ENCODE measurements around the gene WDR31.
"Not testable (repeated sequence)": the region's sequence is repeated elsewhere in the genome, so short reads cannot be mapped to it uniquely, and the experiment has no call there.

The WDR31 gene

DNA sequence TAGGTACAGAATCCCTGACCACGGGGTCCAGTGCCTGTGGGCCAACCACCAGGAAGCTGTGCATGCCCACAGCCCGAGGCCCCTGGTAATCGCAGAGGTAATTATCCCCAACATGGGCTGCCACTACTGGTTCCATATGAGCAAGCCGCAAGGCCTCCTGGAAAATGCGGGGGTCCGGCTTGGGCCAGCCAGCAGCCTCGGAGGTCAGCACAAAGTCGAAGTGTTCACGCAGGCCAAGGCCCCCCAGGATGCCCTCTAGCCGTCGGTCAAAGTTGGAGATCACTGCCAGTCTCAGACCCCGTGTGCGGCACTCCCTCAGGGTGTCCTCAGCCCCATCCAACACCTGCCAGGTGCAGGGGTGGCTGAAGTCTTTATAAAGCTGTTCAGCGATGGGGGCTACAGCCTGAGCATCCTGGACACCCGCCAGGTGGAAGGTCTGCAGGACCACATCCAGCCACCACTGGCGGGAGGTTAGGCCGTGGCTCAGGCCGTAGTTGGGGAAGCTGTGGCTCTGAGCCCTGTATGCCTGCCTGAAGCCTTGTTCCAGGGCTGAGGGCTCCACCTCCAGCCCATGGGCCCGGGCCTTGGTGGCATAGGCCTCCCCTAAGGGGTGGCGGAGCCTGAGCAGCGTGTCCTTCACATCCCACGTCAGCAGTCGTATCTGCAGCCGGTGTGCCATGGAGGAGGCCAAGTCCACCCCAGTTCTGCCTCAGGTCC lies 33.8 kb upstream of the WDR31 start:
- H3K27ac Mint-ChIP-seq = no peak overlapping the region
- H3K4me1 Mint-ChIP-seq (ENCODE audit: low read depth) = peaks cover 13% of the 10 kb centered on the region
- H3K4me3 Mint-ChIP-seq = no peak overlapping the region
- H3K9me3 Mint-ChIP-seq = no peaks in the 10 kb centered on the region
- H3K36me3 Mint-ChIP-seq (ENCODE audit: low read depth) = peaks cover 8% of the 10 kb centered on the region
- H3K27me3 Mint-ChIP-seq (ENCODE audit: low read depth) = no peaks in the 10 kb centered on the region

DNA sequence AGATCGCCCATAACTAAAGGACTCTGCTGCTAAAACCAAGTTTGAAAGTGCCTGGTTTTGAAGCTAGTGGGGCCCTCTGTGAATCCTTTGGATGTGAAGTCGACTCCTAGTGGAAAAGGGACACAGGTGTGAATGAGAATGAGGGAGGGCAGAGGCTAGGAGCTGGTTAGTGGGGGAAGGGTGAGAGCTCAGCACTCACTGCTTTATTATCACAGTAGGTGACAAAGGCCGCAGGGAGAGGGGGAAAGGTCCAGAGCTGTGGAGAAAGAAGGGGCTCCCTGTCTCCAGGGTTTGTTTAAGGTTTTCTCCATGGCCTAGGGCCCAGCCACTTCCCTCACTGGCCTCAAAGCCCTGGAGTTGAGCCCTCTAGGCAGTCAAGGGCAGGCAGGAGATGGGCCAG lies 33.2 kb upstream of the WDR31 start:
- Mint-ChIP-seq H3K27ac (no peak overlapping the region), H3K4me1 (ENCODE audit: low read depth) (peaks cover 13% of the 10 kb centered on the region), H3K4me3 (no peak overlapping the region), H3K36me3 (ENCODE audit: low read depth) (peaks cover 12% of the 10 kb centered on the region), H3K9me3 (no peaks in the 10 kb centered on the region), H3K27me3 (ENCODE audit: low read depth) (no peaks in the 10 kb centered on the region)

DNA sequence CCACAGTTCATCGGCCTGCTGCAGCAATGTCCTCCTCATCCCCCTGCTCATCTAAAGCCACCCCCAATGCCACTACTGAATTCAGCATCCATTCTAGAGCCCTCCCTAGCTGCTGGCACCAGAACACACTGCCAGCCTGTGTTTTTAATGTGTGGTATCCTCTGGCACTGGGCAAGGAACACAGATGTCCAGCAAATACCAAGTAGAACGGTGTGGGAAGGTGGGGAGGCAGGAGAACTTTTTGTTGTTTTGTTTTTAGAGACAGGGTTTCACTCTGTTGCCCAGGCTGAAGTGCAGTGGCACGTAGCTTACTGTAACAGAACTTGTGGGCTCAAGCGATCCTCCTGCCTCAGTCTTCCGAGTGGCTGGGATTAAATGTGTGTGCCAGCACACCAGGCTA lies 32.0 kb upstream of the WDR31 start:
- no peak overlapping the region for H3K27ac Mint-ChIP-seq
- peaks cover 12% of the 10 kb centered on the region for H3K36me3 Mint-ChIP-seq (ENCODE audit: low read depth)
- peaks cover 13% of the 10 kb centered on the region for H3K4me1 Mint-ChIP-seq (ENCODE audit: low read depth)
- H3K27me3 Mint-ChIP-seq (ENCODE audit: low read depth) = no peaks in the 10 kb centered on the region
- no peaks in the 10 kb centered on the region for H3K9me3 Mint-ChIP-seq
- no peak overlapping the region for H3K4me3 Mint-ChIP-seq

DNA sequence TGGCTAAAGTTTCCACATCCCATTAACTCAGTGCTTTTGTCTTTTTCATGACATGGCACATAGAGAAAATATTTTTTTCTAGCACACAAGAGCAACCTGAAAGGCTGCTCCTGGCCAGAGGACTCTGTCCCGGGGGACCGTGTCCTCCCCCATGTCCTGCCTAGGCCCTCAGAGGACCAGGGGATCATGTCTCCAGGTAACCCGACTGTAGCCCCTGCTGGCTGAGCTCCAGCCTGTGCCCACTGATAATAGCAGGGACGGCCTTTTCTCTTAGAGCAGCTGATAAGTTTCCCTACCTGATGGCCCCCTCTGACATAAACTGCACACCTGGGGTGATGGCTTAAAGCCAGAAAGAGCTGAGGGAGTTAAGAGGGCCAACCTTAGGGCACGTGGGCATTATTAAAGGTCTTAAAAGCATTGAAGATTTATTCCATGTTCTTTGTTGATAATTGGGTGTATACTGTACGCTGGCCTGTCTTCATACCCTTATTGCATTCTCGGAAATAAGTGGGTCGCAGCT lies 30.8 kb upstream of the WDR31 start:
- H3K4me3 Mint-ChIP-seq = no peak overlapping the region
- no peaks in the 10 kb centered on the region for H3K27me3 Mint-ChIP-seq (ENCODE audit: low read depth)
- H3K4me1 Mint-ChIP-seq (ENCODE audit: low read depth) = peaks cover 13% of the 10 kb centered on the region
- H3K36me3 Mint-ChIP-seq (ENCODE audit: low read depth) = peaks cover 12% of the 10 kb centered on the region
- no peak overlapping the region for H3K27ac Mint-ChIP-seq
- no peaks in the 10 kb centered on the region for H3K9me3 Mint-ChIP-seq

DNA sequence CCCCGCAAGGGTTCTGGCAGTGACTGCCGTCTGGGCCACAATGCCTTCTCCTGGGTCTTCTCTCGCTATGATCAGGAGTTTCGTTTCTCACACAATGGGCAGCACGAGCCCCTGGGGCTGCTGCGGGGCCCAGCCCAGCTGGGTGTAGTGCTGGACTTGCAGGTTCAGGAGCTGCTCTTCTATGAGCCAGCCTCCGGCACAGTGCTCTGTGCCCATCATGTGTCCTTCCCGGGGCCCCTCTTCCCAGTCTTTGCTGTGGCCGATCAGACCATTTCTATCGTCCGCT lies 29.7 kb upstream of the WDR31 start:
- peaks cover 3% of the 10 kb centered on the region for H3K4me1 Mint-ChIP-seq (ENCODE audit: low read depth)
- H3K36me3 Mint-ChIP-seq (ENCODE audit: low read depth) = peaks cover 15% of the 10 kb centered on the region
- no peak overlapping the region for H3K4me3 Mint-ChIP-seq
- H3K27ac Mint-ChIP-seq = no peak overlapping the region
- H3K27me3 Mint-ChIP-seq (ENCODE audit: low read depth) = no peaks in the 10 kb centered on the region
- no peaks in the 10 kb centered on the region for H3K9me3 Mint-ChIP-seq

DNA sequence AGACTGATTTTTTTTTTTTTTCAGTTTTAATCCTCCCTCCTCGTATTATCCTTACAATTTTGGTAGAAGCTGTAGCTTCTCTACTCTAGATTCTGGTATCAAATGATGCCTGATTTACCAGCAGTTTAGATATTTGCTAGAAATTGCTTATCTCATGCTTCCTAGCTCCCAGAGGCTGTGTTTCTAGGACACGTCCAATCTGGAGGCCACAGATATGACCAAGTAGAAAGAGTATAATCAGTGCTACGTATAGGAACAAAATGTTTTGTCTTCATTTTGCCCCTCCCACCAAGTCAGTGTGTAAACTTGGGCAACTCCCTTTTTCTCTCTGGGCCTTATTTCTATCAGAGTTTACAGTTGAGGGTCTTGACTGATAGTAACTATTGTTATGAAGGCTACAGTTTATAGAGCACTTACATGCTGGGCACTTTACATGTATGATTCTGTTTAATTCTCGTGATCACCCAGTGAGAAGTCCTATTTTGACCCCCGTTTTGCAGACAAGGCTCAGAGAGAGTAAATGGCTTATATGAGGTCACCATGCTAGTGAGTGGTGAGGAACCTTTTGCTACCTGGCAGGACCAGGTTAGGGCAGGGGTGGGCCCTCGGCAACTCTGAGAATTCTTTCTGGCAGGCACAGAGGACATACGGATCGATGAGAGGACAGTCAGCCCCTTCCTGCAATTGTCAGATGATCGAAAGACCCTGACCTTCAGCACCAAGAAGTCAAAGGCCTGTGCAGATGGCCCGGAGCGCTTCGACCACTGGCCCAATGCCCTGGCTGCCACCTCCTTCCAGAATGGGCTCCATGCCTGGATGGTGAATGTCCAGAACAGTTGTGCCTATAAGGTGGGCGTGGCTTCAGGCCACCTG lies 29.1 kb upstream of the WDR31 start:
- Mint-ChIP-seq H3K4me1 (ENCODE audit: low read depth) (no peaks in the 10 kb centered on the region), H3K36me3 (ENCODE audit: low read depth) (peaks cover 11% of the 10 kb centered on the region), H3K27ac (no peak overlapping the region), H3K9me3 (no peaks in the 10 kb centered on the region), H3K27me3 (ENCODE audit: low read depth) (no peaks in the 10 kb centered on the region), H3K4me3 (no peak overlapping the region)

DNA sequence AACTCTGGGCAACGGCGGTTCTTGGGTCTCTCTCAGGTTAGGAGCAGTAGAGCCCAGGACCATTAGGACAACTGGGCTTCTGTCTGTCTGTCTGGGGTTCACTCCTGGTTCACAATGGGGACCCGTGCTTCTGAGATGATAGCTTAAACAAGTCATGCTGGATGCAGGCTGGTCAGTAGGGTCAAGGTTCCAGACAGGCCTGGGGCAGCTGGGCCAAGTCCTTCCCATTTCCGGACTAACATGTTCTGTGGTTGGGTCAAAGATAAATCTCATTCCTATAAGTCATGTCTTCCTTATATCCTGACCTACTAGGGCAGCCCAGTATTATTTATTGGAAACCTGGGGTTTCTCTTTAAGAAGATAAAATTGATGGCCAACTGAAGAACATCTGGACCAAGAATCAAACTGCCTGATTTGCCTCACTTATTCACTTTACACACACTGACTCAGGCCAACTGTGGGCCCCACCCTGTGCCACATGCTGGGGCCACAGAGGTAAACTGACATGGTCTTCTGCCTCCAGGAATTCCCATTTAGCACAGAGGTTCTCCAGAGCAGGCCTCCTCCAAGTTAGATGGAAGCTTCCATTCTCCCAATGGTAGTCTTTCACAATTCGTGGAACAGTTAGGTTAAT lies 28.4 kb upstream of the WDR31 start:
- Mint-ChIP-seq H3K4me3 (no peak overlapping the region), H3K4me1 (ENCODE audit: low read depth) (no peaks in the 10 kb centered on the region), H3K9me3 (no peaks in the 10 kb centered on the region), H3K27me3 (ENCODE audit: low read depth) (no peaks in the 10 kb centered on the region), H3K36me3 (ENCODE audit: low read depth) (peaks cover 11% of the 10 kb centered on the region), H3K27ac (no peak overlapping the region)

DNA sequence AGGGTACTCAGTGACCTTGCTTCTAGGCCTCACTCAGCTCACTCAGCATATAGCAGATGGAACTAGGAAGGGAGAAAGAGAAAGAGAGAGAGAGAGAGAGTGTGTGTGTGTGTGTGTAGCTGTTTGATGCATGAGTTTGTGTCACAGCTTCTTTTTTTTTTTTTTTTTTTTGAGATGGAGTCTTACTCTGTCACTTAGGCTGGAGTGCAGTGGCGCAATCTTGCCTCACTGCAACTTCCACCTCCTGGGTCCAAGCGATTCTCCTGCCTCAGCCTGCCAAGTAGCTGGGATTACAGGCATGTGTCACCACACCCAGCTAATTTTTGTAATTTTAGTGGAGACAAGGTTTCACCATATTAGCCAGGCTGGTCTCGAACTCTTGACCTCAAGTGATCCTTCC lies 25.6 kb upstream of the WDR31 start:
- not testable (repeated sequence) for H3K9me3 Mint-ChIP-seq; H3K27ac Mint-ChIP-seq; H3K4me1 Mint-ChIP-seq (ENCODE audit: low read depth); H3K27me3 Mint-ChIP-seq (ENCODE audit: low read depth); H3K4me3 Mint-ChIP-seq
- peaks cover 13% of the 10 kb centered on the region for H3K36me3 Mint-ChIP-seq (ENCODE audit: low read depth)

DNA sequence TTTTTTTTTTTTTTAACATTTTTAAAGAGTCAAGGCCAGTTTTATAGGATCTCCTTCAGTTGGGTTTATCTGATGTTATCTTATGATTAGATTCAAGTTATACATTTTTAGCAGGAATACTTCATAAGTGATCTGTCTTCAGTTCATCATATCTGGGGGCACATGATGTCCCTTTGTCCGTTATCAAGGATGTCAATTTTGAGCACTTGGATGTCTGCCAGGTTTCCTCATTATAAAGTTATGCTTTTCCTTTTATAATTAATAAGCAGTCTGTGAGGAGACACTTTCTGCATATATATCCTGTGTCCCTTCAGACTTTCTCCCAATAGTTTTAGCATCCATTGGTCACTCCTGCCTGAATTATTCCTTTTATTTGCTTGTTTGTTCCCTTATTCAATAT lies 24.9 kb upstream of the WDR31 start:
- H3K27me3 Mint-ChIP-seq (ENCODE audit: low read depth) = no peaks in the 10 kb centered on the region
- H3K4me3 Mint-ChIP-seq = no peak overlapping the region
- peaks cover 4% of the 10 kb centered on the region for H3K4me1 Mint-ChIP-seq (ENCODE audit: low read depth)
- H3K9me3 Mint-ChIP-seq = no peaks in the 10 kb centered on the region
- peaks cover 16% of the 10 kb centered on the region for H3K36me3 Mint-ChIP-seq (ENCODE audit: low read depth)
- H3K27ac Mint-ChIP-seq = no peak overlapping the region

DNA sequence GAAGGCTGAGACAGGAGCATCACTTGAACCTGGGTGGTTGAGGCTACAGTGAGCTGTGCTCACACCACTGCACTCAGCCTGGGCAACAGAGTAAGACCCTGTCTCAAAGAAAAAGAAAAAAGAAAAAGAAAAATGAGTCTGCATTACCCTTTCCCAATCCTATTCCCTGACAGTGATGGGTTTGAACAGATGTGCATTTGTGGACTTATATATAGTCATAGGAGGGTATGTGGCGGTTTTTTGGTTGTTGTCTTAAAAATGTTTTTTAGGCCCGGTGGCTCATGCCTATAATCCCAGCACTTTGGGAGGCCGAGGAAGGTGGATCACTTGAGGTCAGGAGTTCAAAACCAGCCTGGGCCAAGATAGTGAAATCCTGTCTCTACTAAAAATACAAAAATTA lies 23.3 kb upstream of the WDR31 start:
- Mint-ChIP-seq H3K9me3 (no peaks in the 10 kb centered on the region), H3K27ac (no peak overlapping the region), H3K4me3 (no peak overlapping the region), H3K36me3 (ENCODE audit: low read depth) (peaks cover 15% of the 10 kb centered on the region), H3K4me1 (ENCODE audit: low read depth) (peaks cover 4% of the 10 kb centered on the region), H3K27me3 (ENCODE audit: low read depth) (no peaks in the 10 kb centered on the region)

DNA sequence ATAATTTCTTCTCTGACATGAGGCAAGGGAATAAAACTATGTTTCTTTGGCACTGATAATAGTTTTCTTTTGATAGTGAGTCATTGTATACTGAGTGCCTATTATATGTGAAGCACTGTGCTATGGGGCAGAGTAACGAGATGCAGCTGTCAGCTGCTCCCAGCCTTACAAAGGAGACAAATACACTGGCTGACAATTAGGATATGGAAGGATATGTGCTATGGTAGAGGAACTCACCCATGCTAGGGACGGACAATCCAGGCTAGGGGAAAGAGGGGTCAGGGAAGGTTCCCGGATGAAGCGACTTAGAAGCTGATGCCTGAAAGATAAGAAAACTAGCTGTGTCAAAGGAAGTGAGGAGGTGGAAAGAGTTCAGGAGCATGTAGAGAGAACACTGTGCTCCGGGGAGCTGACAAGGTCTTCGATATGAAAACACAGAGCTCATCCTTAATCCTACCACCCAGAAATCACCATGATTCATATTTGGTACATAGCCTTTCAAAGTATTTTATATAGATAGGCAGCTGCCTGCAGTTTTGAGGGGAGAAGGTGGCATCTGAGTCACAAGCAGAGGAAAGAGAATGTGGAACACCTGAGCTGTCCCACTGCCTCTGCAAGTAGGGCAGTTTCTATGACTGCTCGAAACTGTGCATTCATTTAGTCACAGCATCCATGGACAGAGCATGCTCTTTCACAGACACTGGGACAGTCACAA lies 21.4 kb upstream of the WDR31 start:
- Mint-ChIP-seq H3K27ac (no peak overlapping the region), H3K4me1 (ENCODE audit: low read depth) (peaks cover 8% of the 10 kb centered on the region), H3K36me3 (ENCODE audit: low read depth) (peaks cover 21% of the 10 kb centered on the region), H3K4me3 (no peak overlapping the region), H3K9me3 (no peaks in the 10 kb centered on the region), H3K27me3 (ENCODE audit: low read depth) (no peaks in the 10 kb centered on the region)

DNA sequence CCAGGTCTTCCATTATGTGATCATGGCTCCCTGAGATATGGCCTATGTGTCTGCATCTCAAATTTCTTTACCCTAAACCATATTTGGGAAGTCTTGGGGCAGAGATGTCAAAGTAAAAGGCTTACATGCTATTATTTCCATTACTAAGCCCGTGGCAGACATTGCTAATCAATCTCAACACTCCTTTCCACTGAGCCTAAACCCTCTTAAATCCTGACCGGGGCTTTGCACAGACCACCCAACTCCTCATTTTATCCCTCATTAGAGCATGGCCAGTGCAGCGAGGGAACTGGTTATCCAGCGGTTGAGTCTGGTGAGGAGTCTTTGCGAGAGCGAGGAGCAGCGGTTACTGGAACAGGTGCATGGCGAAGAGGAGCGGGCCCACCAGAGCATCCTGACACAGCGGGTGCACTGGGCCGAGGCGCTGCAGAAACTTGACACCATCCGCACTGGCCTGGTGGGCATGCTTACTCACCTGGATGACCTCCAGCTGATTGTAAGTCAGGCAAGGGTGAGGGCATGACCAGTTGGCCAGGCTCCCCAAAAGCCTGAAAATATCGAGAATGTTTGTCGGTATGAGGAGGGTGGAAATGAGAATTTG lies 20.3 kb upstream of the WDR31 start:
- no peaks in the 10 kb centered on the region for H3K9me3 Mint-ChIP-seq
- H3K4me1 Mint-ChIP-seq (ENCODE audit: low read depth) = peaks cover 9% of the 10 kb centered on the region
- H3K36me3 Mint-ChIP-seq (ENCODE audit: low read depth) = peaks cover 21% of the 10 kb centered on the region
- H3K27ac Mint-ChIP-seq = no peak overlapping the region
- H3K4me3 Mint-ChIP-seq = no peak overlapping the region
- H3K27me3 Mint-ChIP-seq (ENCODE audit: low read depth) = no peaks in the 10 kb centered on the region

DNA sequence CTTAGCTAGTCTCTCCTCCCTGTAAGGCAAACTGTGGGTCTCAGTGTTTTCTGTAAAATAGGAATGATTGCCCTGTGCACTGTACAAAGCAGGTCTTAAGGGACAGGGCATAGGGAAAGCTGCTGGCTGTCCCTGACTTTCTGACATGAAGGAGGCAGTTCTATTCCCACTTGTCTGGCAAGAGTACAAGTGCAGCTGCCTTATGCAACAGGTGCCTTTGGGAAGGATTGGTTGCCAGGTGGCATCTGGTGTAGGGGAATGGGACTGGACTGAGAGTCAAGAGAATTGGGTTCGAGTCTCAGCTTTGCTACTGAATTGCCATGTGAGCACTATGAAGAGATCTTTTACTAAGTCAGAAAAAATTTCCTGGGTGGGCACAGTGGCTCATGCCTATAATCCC lies 19.3 kb upstream of the WDR31 start:
- peaks cover 9% of the 10 kb centered on the region for H3K4me1 Mint-ChIP-seq (ENCODE audit: low read depth)
- H3K4me3 Mint-ChIP-seq = no peak overlapping the region
- no peaks in the 10 kb centered on the region for H3K27me3 Mint-ChIP-seq (ENCODE audit: low read depth)
- no peaks in the 10 kb centered on the region for H3K9me3 Mint-ChIP-seq
- H3K36me3 Mint-ChIP-seq (ENCODE audit: low read depth) = peaks cover 19% of the 10 kb centered on the region
- H3K27ac Mint-ChIP-seq = no peak overlapping the region

DNA sequence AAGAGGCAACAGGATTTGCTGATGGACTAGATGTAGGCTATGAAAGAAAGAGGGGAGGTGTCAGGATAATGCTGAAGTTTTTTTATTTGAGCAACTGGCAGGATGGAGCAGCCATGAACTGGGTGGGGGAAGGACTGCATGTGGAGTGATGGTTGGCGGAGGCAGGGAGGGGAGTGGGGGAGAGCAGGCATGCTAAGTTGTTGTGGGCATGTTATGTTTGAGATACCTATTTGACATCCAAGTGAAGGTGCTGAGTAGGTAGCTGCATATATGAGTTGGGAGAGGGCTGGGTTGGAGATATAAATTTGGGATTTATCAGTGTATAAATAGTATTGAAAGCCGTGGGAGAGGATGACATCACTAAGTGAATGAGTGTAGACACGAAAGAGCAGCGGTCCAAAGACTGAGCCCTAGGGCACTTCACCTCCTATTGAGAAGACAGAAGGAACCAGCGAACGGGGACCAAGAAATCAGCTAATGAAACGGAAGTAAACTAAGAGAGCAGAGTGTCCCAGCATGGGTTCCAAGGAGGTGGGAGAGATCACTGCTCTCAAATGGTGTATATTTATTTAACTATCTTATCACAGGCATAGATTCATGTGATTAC lies 16.7 kb upstream of the WDR31 start:
- Mint-ChIP-seq H3K4me3 (no peak overlapping the region), H3K4me1 (ENCODE audit: low read depth) (peaks cover 17% of the 10 kb centered on the region), H3K27me3 (ENCODE audit: low read depth) (no peaks in the 10 kb centered on the region), H3K9me3 (no peaks in the 10 kb centered on the region), H3K36me3 (ENCODE audit: low read depth) (peaks cover 23% of the 10 kb centered on the region), H3K27ac (no peak overlapping the region)
